H1 (cell line): ENCODE results near the gene UBD.

Experiments used
- BRCA1 ChIP-seq: IDR thresholded peaks from 2 replicates; pipeline ENCODE4 v1.6.1; 2012; ENCODE audit warnings: low read depth, low read length, improper control_type of control experiment
- CEBPB ChIP-seq: IDR thresholded peaks from 2 replicates; pipeline ENCODE4 v1.6.1; 2012; ENCODE audit warnings: low read depth, low read length
- CREB1 ChIP-seq: IDR thresholded peaks from 2 replicates; pipeline ENCODE4 v1.6.1; 2012; ENCODE audit warnings: inconsistent platforms
- GABPA ChIP-seq: IDR thresholded peaks from 2 replicates; pipeline ENCODE4 v1.6.1; 2011; ENCODE audit warnings: mild to moderate bottlenecking, low read length, moderate library complexity, borderline replicate concordance; ENCODE audit not compliant: insufficient read depth
- HDAC6 ChIP-seq: IDR thresholded peaks from one replicate; pipeline ENCODE4 v1.7.1; 2012; ENCODE audit warnings: low read depth, mild to moderate bottlenecking, inconsistent platforms, low read length, moderate library complexity
- JUN ChIP-seq: IDR thresholded peaks from 2 replicates; pipeline ENCODE4 v1.6.1; 2011; ENCODE audit warnings: low read depth, mild to moderate bottlenecking, improper control_type of control experiment, low read length
- NRF1 ChIP-seq: IDR thresholded peaks from 2 replicates; pipeline ENCODE4 v1.6.1; 2011; ENCODE audit warnings: mild to moderate bottlenecking, low read depth, low read length, improper control_type of control experiment
- POLR2AphosphoS5 ChIP-seq: IDR thresholded peaks from 2 replicates; pipeline ENCODE4 v1.6.1; 2011; ENCODE audit warnings: low read depth, low read length
- RAD21 ChIP-seq, 2 experiments: IDR thresholded peaks in 1 of 2; conservative IDR thresholded peaks in 1 of 2; 2 replicates each; pipeline ENCODE4 v1.6.1; 2011; ENCODE audit warnings: low read depth in 2 of 2, low read length in 2 of 2, improper control_type of control experiment in 1 of 2, inconsistent platforms in 1 of 2, mild to moderate bottlenecking in 1 of 2, moderate library complexity in 1 of 2
- RXRA ChIP-seq: IDR thresholded peaks from 2 replicates; pipeline ENCODE4 v1.6.1; 2011; ENCODE audit warnings: low read depth, mild to moderate bottlenecking, low read length, moderate library complexity; ENCODE audit not compliant: insufficient read depth
- SRF ChIP-seq: IDR thresholded peaks from 2 replicates; pipeline ENCODE4 v1.6.1; 2011; ENCODE audit warnings: mild to moderate bottlenecking, low read depth, low read length, moderate library complexity
- TF ChIP-seq, protein P1 (sequence below), 3 experiments: IDR thresholded peaks; 1 replicate in 2 of 3; 2 replicates in 1 of 3; pipeline versions ENCODE4 v1.5.1 to v1.6.1; 2011; ENCODE audit warnings: low read length in 3 of 3, mild to moderate bottlenecking in 3 of 3, inconsistent platforms in 2 of 3, low read depth in 1 of 3, moderate library complexity in 1 of 3; ENCODE audit not compliant: insufficient read depth in 1 of 3; ENCODE audit errors: control extremely low read depth in 1 of 3
- TF ChIP-seq, protein P2 (sequence below): IDR thresholded peaks from 2 replicates; pipeline ENCODE4 v1.6.1; 2012; ENCODE audit warnings: inconsistent platforms
- TF ChIP-seq, protein P3 (sequence below): IDR thresholded peaks from 2 replicates; pipeline ENCODE4 v1.6.1; 2012; ENCODE audit warnings: low read length, inconsistent platforms

DNA sequence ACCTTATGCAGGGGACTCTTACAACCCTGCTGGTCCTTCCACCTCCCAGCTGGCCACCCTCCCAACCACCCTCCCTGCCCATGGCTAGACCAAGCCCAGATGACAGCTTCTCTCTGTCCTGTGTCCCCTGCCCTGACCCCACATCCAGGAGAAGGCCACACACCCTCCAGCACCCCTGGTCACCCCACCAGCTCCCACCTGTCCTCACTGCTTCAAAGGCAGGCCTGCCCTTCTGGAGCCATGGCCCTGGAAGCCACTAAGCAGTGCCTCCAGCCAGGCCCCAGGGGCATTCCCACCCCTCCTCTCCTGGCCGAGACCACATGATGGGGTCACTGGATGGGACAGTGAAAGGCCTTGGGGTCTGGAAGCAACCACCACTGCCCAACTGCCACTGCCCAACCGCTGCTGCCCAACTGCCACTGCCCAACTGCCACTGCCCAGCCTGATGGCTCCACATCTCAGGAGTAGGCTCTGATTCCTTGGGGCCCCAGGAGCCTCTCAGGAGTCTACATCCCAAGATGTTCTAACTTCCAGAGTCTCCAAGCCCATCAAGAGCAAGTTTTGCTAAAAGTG lies 30.5 kb downstream of the UBD start:
- TF ChIP-seq POLR2AphosphoS5 (no peak), NRF1 (no peak), GABPA (no peak), JUN (no peak), CREB1 (no peak), HDAC6 (no peak), BRCA1 (no peak), SRF (no peak), CEBPB (no peak), RXRA (no peak), RAD21 (IDR thresholded peaks at IDR 0.05 in 1 of 2, conservative IDR thresholded peaks at IDR 0.05 in 1 of 2; ENCODE audit: low read depth in 2 of 2, low read length in 2 of 2) (no peak)
- TF ChIP-seq, protein P1, sequence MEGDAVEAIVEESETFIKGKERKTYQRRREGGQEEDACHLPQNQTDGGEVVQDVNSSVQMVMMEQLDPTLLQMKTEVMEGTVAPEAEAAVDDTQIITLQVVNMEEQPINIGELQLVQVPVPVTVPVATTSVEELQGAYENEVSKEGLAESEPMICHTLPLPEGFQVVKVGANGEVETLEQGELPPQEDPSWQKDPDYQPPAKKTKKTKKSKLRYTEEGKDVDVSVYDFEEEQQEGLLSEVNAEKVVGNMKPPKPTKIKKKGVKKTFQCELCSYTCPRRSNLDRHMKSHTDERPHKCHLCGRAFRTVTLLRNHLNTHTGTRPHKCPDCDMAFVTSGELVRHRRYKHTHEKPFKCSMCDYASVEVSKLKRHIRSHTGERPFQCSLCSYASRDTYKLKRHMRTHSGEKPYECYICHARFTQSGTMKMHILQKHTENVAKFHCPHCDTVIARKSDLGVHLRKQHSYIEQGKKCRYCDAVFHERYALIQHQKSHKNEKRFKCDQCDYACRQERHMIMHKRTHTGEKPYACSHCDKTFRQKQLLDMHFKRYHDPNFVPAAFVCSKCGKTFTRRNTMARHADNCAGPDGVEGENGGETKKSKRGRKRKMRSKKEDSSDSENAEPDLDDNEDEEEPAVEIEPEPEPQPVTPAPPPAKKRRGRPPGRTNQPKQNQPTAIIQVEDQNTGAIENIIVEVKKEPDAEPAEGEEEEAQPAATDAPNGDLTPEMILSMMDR (IDR thresholded peaks at IDR 0.05; ENCODE audit: control extremely low read depth in 1 of 3, insufficient read depth in 1 of 3, low read depth in 1 of 3, low read length in 3 of 3), result no peak
- TF ChIP-seq, protein P2, sequence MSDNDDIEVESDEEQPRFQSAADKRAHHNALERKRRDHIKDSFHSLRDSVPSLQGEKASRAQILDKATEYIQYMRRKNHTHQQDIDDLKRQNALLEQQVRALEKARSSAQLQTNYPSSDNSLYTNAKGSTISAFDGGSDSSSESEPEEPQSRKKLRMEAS, result no peak
- TF ChIP-seq, protein P3, sequence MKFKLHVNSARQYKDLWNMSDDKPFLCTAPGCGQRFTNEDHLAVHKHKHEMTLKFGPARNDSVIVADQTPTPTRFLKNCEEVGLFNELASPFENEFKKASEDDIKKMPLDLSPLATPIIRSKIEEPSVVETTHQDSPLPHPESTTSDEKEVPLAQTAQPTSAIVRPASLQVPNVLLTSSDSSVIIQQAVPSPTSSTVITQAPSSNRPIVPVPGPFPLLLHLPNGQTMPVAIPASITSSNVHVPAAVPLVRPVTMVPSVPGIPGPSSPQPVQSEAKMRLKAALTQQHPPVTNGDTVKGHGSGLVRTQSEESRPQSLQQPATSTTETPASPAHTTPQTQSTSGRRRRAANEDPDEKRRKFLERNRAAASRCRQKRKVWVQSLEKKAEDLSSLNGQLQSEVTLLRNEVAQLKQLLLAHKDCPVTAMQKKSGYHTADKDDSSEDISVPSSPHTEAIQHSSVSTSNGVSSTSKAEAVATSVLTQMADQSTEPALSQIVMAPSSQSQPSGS, result no peak
